ENCODE data around the gene TBC1D22A. TPM values are rescaled to one million over a fixed set of nuclear protein-coding genes. Genes with fewer than 3 reads are reported as not detected.

The TBC1D22A gene
- total RNA-seq, 1 experiment from 2014 or later, result 26.0 TPM

DNA sequence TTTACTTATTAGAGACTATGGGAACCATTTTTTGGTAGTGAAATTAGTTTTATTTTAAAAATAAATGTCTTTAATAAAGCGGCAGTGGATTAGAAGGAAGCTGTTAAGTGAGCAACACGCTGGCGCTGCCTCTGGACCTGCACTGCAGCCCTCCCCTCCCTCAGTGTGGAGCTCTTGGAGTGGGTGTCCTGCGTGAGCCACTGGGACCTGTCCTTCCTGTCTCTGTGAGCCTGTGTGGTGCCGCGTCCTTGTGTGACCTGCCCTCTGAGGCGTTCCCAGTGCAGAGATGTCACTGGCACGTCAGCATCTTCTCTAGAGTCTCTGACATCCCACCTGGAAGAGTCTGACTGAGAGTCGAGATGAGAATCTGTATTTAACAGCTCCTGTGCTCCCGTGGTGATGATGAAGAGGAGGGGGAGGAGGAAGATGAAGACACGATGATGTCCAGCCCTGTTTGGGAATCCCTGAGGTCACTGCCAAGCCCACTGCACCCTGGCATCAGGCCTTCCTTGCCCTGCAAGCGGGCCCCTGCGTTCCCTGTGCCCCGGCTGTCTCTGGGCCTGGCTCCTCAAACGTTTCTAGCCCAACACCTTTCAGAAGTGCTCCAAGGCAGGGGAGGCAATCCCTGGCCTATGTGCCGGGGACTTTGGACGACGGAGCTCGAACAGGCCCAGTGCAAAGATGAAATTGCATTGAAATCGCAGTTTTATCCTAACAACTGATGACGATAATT, 271.8 kb downstream of the TBC1D22A start:
- Mint-ChIP-seq H3K36me3 (ENCODE audit: insufficient read depth, unreplicated experiment) (peaks cover 6% of the 10 kb centered on the region), H3K27me3 (ENCODE audit: insufficient read depth, unreplicated experiment) (no peaks in the 10 kb centered on the region), H3K4me1 (ENCODE audit: insufficient read depth, unreplicated experiment) (peaks cover 28% of the 10 kb centered on the region), H3K9me3 (ENCODE audit: unreplicated experiment) (no peaks in the 10 kb centered on the region), H3K4me3 (ENCODE audit: unreplicated experiment) (no peak overlapping the region), H3K27ac (ENCODE audit: low read depth, unreplicated experiment) (peak overlapping the region; percentile 95)
- ChIA-PET CTCF (interaction anchor here (1.3 kb wide), 1 partner anchor 49 kb away, joined by 3 read pairs; no protein-coding TSS in a partner anchor), POLR2A (no interaction called here)
- no peak for DNase-seq (ENCODE audit: unreplicated experiment)
- no TSS peak for BruUV-seq (replicated peaks)
- TF ChIP-seq, protein P1, sequence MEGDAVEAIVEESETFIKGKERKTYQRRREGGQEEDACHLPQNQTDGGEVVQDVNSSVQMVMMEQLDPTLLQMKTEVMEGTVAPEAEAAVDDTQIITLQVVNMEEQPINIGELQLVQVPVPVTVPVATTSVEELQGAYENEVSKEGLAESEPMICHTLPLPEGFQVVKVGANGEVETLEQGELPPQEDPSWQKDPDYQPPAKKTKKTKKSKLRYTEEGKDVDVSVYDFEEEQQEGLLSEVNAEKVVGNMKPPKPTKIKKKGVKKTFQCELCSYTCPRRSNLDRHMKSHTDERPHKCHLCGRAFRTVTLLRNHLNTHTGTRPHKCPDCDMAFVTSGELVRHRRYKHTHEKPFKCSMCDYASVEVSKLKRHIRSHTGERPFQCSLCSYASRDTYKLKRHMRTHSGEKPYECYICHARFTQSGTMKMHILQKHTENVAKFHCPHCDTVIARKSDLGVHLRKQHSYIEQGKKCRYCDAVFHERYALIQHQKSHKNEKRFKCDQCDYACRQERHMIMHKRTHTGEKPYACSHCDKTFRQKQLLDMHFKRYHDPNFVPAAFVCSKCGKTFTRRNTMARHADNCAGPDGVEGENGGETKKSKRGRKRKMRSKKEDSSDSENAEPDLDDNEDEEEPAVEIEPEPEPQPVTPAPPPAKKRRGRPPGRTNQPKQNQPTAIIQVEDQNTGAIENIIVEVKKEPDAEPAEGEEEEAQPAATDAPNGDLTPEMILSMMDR (IDR thresholded peaks at IDR 0.05; ENCODE audit: unreplicated experiment), result no peak
- intact Hi-C loops (cut with micrococcal nuclease), result no loop called here

DNA sequence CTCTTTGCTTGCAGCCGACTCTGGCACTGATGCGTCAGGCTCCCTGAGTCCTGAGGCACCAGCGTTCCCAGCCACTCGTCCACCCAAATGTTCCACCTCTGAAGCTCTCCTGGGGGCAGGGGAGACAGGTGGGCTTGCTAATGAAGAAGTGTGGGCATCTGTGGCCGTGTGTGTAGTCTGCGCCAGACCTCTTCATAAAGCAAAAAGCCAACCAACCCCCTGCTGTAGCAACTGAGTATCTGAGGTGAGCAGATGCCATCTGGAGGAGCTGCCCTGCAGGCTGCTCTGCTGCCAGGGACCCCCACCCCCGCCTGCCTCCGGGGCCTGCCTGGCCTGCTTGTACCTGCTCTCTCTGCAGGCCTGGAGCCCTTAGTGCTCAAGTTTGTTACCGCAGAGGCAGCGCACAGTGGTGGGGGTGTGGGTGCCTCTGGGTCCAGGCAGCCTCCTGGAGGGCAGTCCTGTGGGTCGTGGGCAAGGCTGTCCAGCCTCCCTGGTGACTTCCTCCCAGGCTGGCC, 272.5 kb downstream of the TBC1D22A start:
- Mint-ChIP-seq H3K27ac (ENCODE audit: low read depth, unreplicated experiment) (peak overlapping the region; percentile 95), H3K27me3 (ENCODE audit: insufficient read depth, unreplicated experiment) (no peaks in the 10 kb centered on the region), H3K4me1 (ENCODE audit: insufficient read depth, unreplicated experiment) (peaks cover 28% of the 10 kb centered on the region), H3K36me3 (ENCODE audit: insufficient read depth, unreplicated experiment) (peaks cover 6% of the 10 kb centered on the region), H3K9me3 (ENCODE audit: unreplicated experiment) (no peaks in the 10 kb centered on the region), H3K4me3 (ENCODE audit: unreplicated experiment) (no peak overlapping the region)
- intact Hi-C loops (cut with micrococcal nuclease), result no loop called here
- POLR2A ChIA-PET, result no interaction called here
- TF ChIP-seq, protein P1 (IDR thresholded peaks at IDR 0.05; ENCODE audit: unreplicated experiment), result no peak
- CTCF ChIA-PET, result interaction anchor here (0.8 to 1.3 kb wide), 2 partner anchors 50 to 277 kb away, joined by 3 read pairs; no protein-coding TSS in a partner anchor
- DNase-seq (ENCODE audit: unreplicated experiment), result no peak
- BruUV-seq (replicated peaks), result no TSS peak

DNA sequence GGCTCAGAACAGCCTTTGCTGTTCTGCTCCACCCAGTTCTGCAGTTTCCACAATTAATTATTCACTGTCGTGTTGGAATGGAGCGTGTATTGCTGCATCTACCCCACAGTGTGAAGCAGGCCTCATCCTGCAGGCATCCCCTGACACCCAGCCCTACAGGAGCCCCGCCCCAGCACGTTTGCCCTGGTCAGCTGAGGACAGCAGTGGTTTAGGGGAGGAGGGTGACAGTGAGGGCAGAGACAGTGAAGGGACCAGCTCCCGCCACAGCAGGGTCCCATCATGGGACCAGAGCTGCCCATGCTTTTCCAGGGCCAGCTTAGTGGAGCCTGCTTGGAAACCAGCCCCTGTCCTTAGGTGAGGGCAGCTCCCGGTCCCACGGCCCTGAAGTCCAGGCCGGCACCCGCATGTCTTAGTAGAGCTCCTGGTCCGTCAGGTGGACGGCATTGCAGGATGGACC, 273.0 kb downstream of the TBC1D22A start:
- peak overlapping the region; percentile 74 for H3K27ac Mint-ChIP-seq (ENCODE audit: low read depth, unreplicated experiment)
- H3K36me3 Mint-ChIP-seq (ENCODE audit: insufficient read depth, unreplicated experiment), result peaks cover 11% of the 10 kb centered on the region
- no peak overlapping the region for H3K4me3 Mint-ChIP-seq (ENCODE audit: unreplicated experiment)
- intact Hi-C loops (cut with micrococcal nuclease), result no loop called here
- ChIA-PET POLR2A (no interaction called here), CTCF (interaction anchor here (0.7 to 1.3 kb wide), 3 partner anchors 50 to 277 kb away, joined by 3 read pairs; no protein-coding TSS in a partner anchor)
- no TSS peak for BruUV-seq (replicated peaks)
- DNase-seq (ENCODE audit: unreplicated experiment), result no peak
- TF ChIP-seq, protein P1 (IDR thresholded peaks at IDR 0.05; ENCODE audit: unreplicated experiment), result no peak
- no peaks in the 10 kb centered on the region for H3K27me3 Mint-ChIP-seq (ENCODE audit: insufficient read depth, unreplicated experiment)
- H3K9me3 Mint-ChIP-seq (ENCODE audit: unreplicated experiment), result no peaks in the 10 kb centered on the region
- peaks cover 33% of the 10 kb centered on the region for H3K4me1 Mint-ChIP-seq (ENCODE audit: insufficient read depth, unreplicated experiment)

DNA sequence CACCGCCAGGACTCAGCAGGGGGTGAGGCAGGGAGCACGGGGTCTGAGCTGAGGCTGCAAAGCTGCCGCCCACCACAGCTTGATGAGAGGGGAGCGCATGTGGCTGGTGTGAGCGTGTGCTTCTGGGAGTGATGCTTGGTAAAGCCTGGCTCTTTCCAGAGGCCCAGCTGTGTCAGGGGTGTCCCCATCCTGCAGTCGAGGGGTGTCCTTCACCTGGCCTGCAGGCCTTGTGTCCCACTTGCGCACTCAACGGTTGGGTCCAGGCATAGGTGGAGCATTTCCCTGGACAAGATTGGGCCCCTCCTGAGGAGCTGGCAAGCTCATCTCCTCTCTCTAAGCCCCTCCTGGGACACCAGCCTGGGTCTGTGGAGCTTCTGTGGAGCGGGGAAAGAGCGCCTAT, 273.9 kb downstream of the TBC1D22A start:
- intact Hi-C loops (cut with micrococcal nuclease), result no loop called here
- no peak for DNase-seq (ENCODE audit: unreplicated experiment)
- TF ChIP-seq, protein P1 (IDR thresholded peaks at IDR 0.05; ENCODE audit: unreplicated experiment), result no peak
- ChIA-PET POLR2A (no interaction called here), CTCF (no interaction called here)
- Mint-ChIP-seq H3K27me3 (ENCODE audit: insufficient read depth, unreplicated experiment) (no peaks in the 10 kb centered on the region), H3K4me1 (ENCODE audit: insufficient read depth, unreplicated experiment) (peaks cover 33% of the 10 kb centered on the region), H3K36me3 (ENCODE audit: insufficient read depth, unreplicated experiment) (peaks cover 12% of the 10 kb centered on the region), H3K4me3 (ENCODE audit: unreplicated experiment) (no peak overlapping the region), H3K27ac (ENCODE audit: low read depth, unreplicated experiment) (no peak overlapping the region), H3K9me3 (ENCODE audit: unreplicated experiment) (no peaks in the 10 kb centered on the region)
- no TSS peak for BruUV-seq (replicated peaks)
